ENCODE data around the gene RCVRN. TPM values are rescaled to one million over a fixed set of nuclear protein-coding genes. Genes with fewer than 3 reads are reported as not detected.

Gene RCVRN
- polyA plus RNA-seq, 1 of the 3 experiments (the other 2 are of a cell fraction) = not detected

GRCh38 chr17:9934331-9934730 is 29.3 kb upstream of the RCVRN start:
- H3K4me3 ChIP-seq (ENCODE audit: low read depth in 2 of 2, low read length in 1 of 2) = no peak overlapping the region
- peaks cover 12% of the 10 kb centered on the region; the same call in 1 of the 2 replicates for H3K27me3 ChIP-seq (ENCODE audit: insufficient read depth)
- H3K27ac ChIP-seq (ENCODE audit: low read depth in 2 of 2, low read length in 1 of 2) = no peak overlapping the region
- no peak for DNase-seq
- TF ChIP-seq MEF2A (IDR thresholded peaks at IDR 0.05; ENCODE audit: borderline replicate concordance, low read depth) (no peak), USF2 (IDR thresholded peaks at IDR 0.05; ENCODE audit: borderline replicate concordance, low read depth, low read length) (no peak), TCF12 (IDR thresholded peaks at IDR 0.05) (no peak), GATA2 (CRISPR knock-in tag; IDR thresholded peaks at IDR 0.05) (no peak), ELF1 (IDR thresholded peaks at IDR 0.05) (no peak), GABPA (IDR thresholded peaks at IDR 0.05; ENCODE audit: low read depth) (no peak), PBX3 (IDR thresholded peaks at IDR 0.05) (no peak)
- H2AFZ ChIP-seq (ENCODE audit: low read depth) = no peak overlapping the region
- H3K4me2 ChIP-seq = no peak overlapping the region
- H3K9ac ChIP-seq = no peak overlapping the region
- no peaks in the 10 kb centered on the region for H3K9me2 ChIP-seq
- H3K4me1 ChIP-seq (ENCODE audit: control insufficient read depth in 1 of 2, insufficient read depth in 2 of 2, low read depth in 1 of 2, low read length in 1 of 2) = no peaks in the 10 kb centered on the region
- 41% methylated on average over 7 of the region's 7 CpGs for WGBS (ENCODE audit: low lambda C conversion rate)
- no peaks in the 10 kb centered on the region for H3K79me2 ChIP-seq (ENCODE audit: insufficient read depth)
- POLR2A ChIA-PET = no interaction called here
- no peaks in the 10 kb centered on the region for H3K9me3 ChIP-seq
- no peaks in the 10 kb centered on the region for H3F3A ChIP-seq (replicated peaks; ENCODE audit: insufficient read depth)
- CTCF ChIA-PET = interaction anchor here (1.7 to 5.3 kb wide), 2 partner anchors 9 to 53 kb away, joined by 3 to 34 read pairs; no protein-coding TSS in a partner anchor
- H3K36me3 ChIP-seq (replicated peaks in 1 of 2; ENCODE audit: control insufficient read depth in 1 of 2, insufficient read depth in 2 of 2, low read length in 1 of 2) = no peaks in the 10 kb centered on the region
- H4K20me1 ChIP-seq (ENCODE audit: insufficient read depth) = no peaks in the 10 kb centered on the region

GRCh38 chr17:9932491-9932890 is 27.4 kb upstream of the RCVRN start:
- TF ChIP-seq YY1 (IDR thresholded peaks at IDR 0.05; ENCODE audit: low read depth) (no peak), ZBTB33 (IDR thresholded peaks at IDR 0.05; ENCODE audit: borderline replicate concordance, low read depth) (no peak), IRF3 (IDR thresholded peaks at IDR 0.05; ENCODE audit: low read depth, low read length) (no peak), TEAD4 (IDR thresholded peaks at IDR 0.05; ENCODE audit: borderline replicate concordance, insufficient read depth) (no peak), RFX5 (IDR thresholded peaks at IDR 0.05; ENCODE audit: low read length) (no peak), RXRA (IDR thresholded peaks at IDR 0.05; ENCODE audit: borderline replicate concordance, low read depth) (no peak), MXI1 (IDR thresholded peaks at IDR 0.05; ENCODE audit: low read depth, low read length) (no peak), CTCF (IDR thresholded peaks at IDR 0.05) (no peak), RCOR1 (IDR thresholded peaks at IDR 0.05; ENCODE audit: low read length) (no peak), TAF1 (IDR thresholded peaks at IDR 0.05; ENCODE audit: borderline replicate concordance, low read depth, low read length) (no peak), CHD2 (IDR thresholded peaks at IDR 0.05; ENCODE audit: low read length, partially characterized antibody) (no peak)
- no peak overlapping the region for H3K4me3 ChIP-seq (ENCODE audit: low read depth in 2 of 2, low read length in 1 of 2)
- DNase-seq = no peak
- no peak overlapping the region for H3K4me2 ChIP-seq
- no peaks in the 10 kb centered on the region for H3K4me1 ChIP-seq (ENCODE audit: control insufficient read depth in 1 of 2, insufficient read depth in 2 of 2, low read depth in 1 of 2, low read length in 1 of 2)
- H3K27ac ChIP-seq (ENCODE audit: low read depth in 2 of 2, low read length in 1 of 2) = no peak overlapping the region
- WGBS (ENCODE audit: low lambda C conversion rate) = 15% methylated on average over 2 of the region's 2 CpGs
- H2AFZ ChIP-seq (ENCODE audit: low read depth) = no peak overlapping the region
- no peaks in the 10 kb centered on the region for H4K20me1 ChIP-seq (ENCODE audit: insufficient read depth)
- H3K27me3 ChIP-seq (ENCODE audit: insufficient read depth) = peaks cover 23% of the 10 kb centered on the region; the same call in 1 of the 2 replicates
- H3K36me3 ChIP-seq (replicated peaks in 1 of 2; ENCODE audit: control insufficient read depth in 1 of 2, insufficient read depth in 2 of 2, low read length in 1 of 2) = no peaks in the 10 kb centered on the region
- no peaks in the 10 kb centered on the region for H3K9me3 ChIP-seq
- no peak overlapping the region for H3K9ac ChIP-seq
- CTCF ChIA-PET = interaction anchor here (1.7 to 5.3 kb wide), 2 partner anchors 8 to 55 kb away, joined by 3 to 34 read pairs; no protein-coding TSS in a partner anchor
- H3F3A ChIP-seq (replicated peaks; ENCODE audit: insufficient read depth) = no peaks in the 10 kb centered on the region
- no peaks in the 10 kb centered on the region for H3K9me2 ChIP-seq
- POLR2A ChIA-PET = no interaction called here
- H3K79me2 ChIP-seq (ENCODE audit: insufficient read depth) = no peaks in the 10 kb centered on the region
